GM19395 (cell line): ENCODE data around the gene TIFAB.

Experiments used
- ATAC-seq: cut with Tn5 transposase; IDR thresholded peaks from one replicate; pipeline ENCODE4 v1.9.1; 2021; ENCODE audit warnings: mild to moderate bottlenecking, moderate library complexity; ENCODE audit not compliant: unreplicated experiment

TIFAB gene

GRCh38 chr5:135482381-135482933 lies 30.3 kb upstream of the TIFAB start:
- ATAC-seq: no peak

GRCh38 chr5:135481909-135482311 lies 29.8 kb upstream of the TIFAB start:
- ATAC-seq: no peak

GRCh38 chr5:135481387-135481786 lies 29.2 kb upstream of the TIFAB start:
- ATAC-seq: no peak

- no peak for ATAC-seq
These were observed 28.4 kb upstream of the TIFAB start for GRCh38 chr5:135480511-135480910.

GRCh38 chr5:135478938-135479337 lies 26.8 kb upstream of the TIFAB start:
- no peak for ATAC-seq

- ATAC-seq: no peak
These were observed 25.5 kb upstream of the TIFAB start for GRCh38 chr5:135477613-135478066.

- no peak for ATAC-seq
These were observed 24.7 kb upstream of the TIFAB start for GRCh38 chr5:135476615-135477581.

- no peak for ATAC-seq
These were observed 22.0 kb upstream of the TIFAB start for GRCh38 chr5:135473956-135474670.

GRCh38 chr5:135472141-135472540 lies 20.0 kb upstream of the TIFAB start:
- no peak for ATAC-seq

GRCh38 chr5:135471726-135472125 lies 19.6 kb upstream of the TIFAB start:
- no peak for ATAC-seq

GRCh38 chr5:135469911-135470310 lies 17.8 kb upstream of the TIFAB start:
- no peak for ATAC-seq

GRCh38 chr5:135468541-135468940 lies 16.4 kb upstream of the TIFAB start:
- no peak for ATAC-seq

GRCh38 chr5:135467871-135468485 lies 15.8 kb upstream of the TIFAB start:
- no peak for ATAC-seq

- no peak for ATAC-seq
These were observed 15.0 kb upstream of the TIFAB start for GRCh38 chr5:135467051-135467625.

GRCh38 chr5:135466178-135467050 lies 14.3 kb upstream of the TIFAB start:
- ATAC-seq: peak; percentile 81

GRCh38 chr5:135465391-135466122 lies 13.4 kb upstream of the TIFAB start:
- no peak for ATAC-seq

- no peak for ATAC-seq
These were observed 10.2 kb upstream of the TIFAB start for GRCh38 chr5:135462304-135462703.

GRCh38 chr5:135461481-135462151 lies 9.5 kb upstream of the TIFAB start:
- no peak for ATAC-seq
